ENCODE results near the gene ZNF518B. TPM values are rescaled to one million over a fixed set of nuclear protein-coding genes. Genes with fewer than 3 reads are reported as not detected.

ZNF518B gene
- polyA plus RNA-seq, 1 donor from 2014 or later = 38.2 TPM

DNA sequence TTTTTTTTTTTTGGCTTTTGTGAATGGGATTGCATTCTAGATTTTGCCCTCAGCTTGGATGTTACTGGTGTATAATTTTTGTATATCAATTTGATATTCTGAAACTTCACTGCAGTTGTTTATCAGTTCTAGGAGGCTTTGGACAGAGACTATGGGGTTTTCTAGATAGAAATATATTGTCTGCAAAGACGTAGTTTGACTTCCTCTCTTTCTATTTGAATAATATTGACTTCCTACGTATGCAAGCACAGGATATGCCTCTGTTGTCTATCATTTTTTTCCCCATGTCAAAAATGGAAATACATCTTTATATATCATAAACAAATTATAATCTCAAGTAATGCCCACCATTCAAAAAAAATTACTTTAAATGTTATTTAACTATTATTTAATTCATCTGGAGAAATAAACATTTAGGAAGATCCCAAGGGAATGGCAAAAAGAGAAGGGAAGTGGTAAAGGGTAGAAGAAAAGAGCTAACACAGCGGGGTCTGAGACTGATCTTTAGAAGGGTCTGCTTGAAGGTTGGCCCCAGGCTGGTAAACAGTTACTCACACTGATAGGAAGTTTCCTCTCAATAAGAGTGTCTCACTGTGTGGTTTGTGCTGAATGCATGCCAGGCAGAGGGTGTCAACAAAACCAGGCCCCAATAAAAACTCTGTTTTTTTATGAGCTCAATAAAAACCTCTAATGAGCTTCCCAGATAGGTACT lies 35.7 kb downstream of the ZNF518B start:
- H3K27ac ChIP-seq (ENCODE audit: low read length) = no peak overlapping the region
- H3K9me3 ChIP-seq (ENCODE audit: low read length) = no peaks in the 10 kb centered on the region
- H3K4me3 ChIP-seq (ENCODE audit: low read length) = no peak overlapping the region
- H2AFZ ChIP-seq (ENCODE audit: low read depth, low read length) = no peak overlapping the region
- H3K36me3 ChIP-seq (ENCODE audit: insufficient read depth, low read length) = no peaks in the 10 kb centered on the region
- H3K9ac ChIP-seq (ENCODE audit: low read length) = no peak overlapping the region
- no peaks in the 10 kb centered on the region for H4K20me1 ChIP-seq (ENCODE audit: insufficient read depth)
- H3K4me2 ChIP-seq (ENCODE audit: low read length) = no peak overlapping the region
- H3K9me2 ChIP-seq (ENCODE audit: insufficient read depth, low read length) = no peaks in the 10 kb centered on the region
- H3F3A ChIP-seq (ENCODE audit: insufficient read depth, low read length, poor library complexity, severe bottlenecking) = no peaks in the 10 kb centered on the region
- no peak for TF ChIP-seq EP300 (conservative IDR thresholded peaks at IDR 0.05; ENCODE audit: poor library complexity, severe bottlenecking)
- TF ChIP-seq RAD21 (conservative IDR thresholded peaks at IDR 0.05) = no peak
- no peaks in the 10 kb centered on the region for H3K27me3 ChIP-seq (ENCODE audit: insufficient read depth, low read depth, low read length)
- no peaks in the 10 kb centered on the region for H3K79me2 ChIP-seq (replicated peaks; ENCODE audit: insufficient read depth, low read length)

DNA sequence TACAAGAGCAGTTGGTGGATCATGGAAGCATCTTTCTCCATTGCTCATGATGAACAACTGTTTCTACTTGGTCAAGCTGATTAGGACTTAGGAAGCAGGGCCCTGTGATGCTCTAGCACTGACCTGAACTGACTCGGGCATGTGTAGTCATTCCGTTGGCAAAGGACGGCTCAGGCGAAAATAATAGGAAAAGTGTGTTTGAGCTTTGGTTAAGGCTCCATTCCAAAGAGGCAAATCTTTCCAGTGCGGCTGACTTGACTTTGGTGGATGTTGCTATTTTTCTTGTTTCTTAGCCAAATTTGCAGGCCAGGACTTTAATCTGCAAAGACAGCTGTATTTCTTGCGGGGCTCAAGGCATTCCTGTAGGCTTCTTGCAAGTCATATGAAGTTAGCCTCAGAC lies 39.5 kb downstream of the ZNF518B start:
- Histone ChIP-seq H3K79me2 (replicated peaks; ENCODE audit: insufficient read depth, low read length) (no peaks in the 10 kb centered on the region), H3K9ac (ENCODE audit: low read length) (no peak overlapping the region), H3K4me3 (ENCODE audit: low read length) (no peak overlapping the region), H3F3A (ENCODE audit: insufficient read depth, low read length, poor library complexity, severe bottlenecking) (no peaks in the 10 kb centered on the region), H2AFZ (ENCODE audit: low read depth, low read length) (no peak overlapping the region), H3K27ac (ENCODE audit: low read length) (no peak overlapping the region), H3K9me2 (ENCODE audit: insufficient read depth, low read length) (no peaks in the 10 kb centered on the region), H3K9me3 (ENCODE audit: low read length) (no peaks in the 10 kb centered on the region), H3K27me3 (ENCODE audit: insufficient read depth, low read depth, low read length) (no peaks in the 10 kb centered on the region), H4K20me1 (ENCODE audit: insufficient read depth) (no peaks in the 10 kb centered on the region), H3K36me3 (ENCODE audit: insufficient read depth, low read length) (no peaks in the 10 kb centered on the region), H3K4me2 (ENCODE audit: low read length) (no peak overlapping the region)
- no peak for TF ChIP-seq MXI1 (conservative IDR thresholded peaks at IDR 0.05; ENCODE audit: poor library complexity, severe bottlenecking)
- no peak for TF ChIP-seq EP300 (conservative IDR thresholded peaks at IDR 0.05; ENCODE audit: poor library complexity, severe bottlenecking)
- TF ChIP-seq, protein P1, sequence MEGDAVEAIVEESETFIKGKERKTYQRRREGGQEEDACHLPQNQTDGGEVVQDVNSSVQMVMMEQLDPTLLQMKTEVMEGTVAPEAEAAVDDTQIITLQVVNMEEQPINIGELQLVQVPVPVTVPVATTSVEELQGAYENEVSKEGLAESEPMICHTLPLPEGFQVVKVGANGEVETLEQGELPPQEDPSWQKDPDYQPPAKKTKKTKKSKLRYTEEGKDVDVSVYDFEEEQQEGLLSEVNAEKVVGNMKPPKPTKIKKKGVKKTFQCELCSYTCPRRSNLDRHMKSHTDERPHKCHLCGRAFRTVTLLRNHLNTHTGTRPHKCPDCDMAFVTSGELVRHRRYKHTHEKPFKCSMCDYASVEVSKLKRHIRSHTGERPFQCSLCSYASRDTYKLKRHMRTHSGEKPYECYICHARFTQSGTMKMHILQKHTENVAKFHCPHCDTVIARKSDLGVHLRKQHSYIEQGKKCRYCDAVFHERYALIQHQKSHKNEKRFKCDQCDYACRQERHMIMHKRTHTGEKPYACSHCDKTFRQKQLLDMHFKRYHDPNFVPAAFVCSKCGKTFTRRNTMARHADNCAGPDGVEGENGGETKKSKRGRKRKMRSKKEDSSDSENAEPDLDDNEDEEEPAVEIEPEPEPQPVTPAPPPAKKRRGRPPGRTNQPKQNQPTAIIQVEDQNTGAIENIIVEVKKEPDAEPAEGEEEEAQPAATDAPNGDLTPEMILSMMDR (IDR thresholded peaks at IDR 0.05; ENCODE audit: poor library complexity, severe bottlenecking) = no peak
- TF ChIP-seq, protein P2, sequence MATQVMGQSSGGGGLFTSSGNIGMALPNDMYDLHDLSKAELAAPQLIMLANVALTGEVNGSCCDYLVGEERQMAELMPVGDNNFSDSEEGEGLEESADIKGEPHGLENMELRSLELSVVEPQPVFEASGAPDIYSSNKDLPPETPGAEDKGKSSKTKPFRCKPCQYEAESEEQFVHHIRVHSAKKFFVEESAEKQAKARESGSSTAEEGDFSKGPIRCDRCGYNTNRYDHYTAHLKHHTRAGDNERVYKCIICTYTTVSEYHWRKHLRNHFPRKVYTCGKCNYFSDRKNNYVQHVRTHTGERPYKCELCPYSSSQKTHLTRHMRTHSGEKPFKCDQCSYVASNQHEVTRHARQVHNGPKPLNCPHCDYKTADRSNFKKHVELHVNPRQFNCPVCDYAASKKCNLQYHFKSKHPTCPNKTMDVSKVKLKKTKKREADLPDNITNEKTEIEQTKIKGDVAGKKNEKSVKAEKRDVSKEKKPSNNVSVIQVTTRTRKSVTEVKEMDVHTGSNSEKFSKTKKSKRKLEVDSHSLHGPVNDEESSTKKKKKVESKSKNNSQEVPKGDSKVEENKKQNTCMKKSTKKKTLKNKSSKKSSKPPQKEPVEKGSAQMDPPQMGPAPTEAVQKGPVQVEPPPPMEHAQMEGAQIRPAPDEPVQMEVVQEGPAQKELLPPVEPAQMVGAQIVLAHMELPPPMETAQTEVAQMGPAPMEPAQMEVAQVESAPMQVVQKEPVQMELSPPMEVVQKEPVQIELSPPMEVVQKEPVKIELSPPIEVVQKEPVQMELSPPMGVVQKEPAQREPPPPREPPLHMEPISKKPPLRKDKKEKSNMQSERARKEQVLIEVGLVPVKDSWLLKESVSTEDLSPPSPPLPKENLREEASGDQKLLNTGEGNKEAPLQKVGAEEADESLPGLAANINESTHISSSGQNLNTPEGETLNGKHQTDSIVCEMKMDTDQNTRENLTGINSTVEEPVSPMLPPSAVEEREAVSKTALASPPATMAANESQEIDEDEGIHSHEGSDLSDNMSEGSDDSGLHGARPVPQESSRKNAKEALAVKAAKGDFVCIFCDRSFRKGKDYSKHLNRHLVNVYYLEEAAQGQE (IDR thresholded peaks at IDR 0.05; ENCODE audit: borderline replicate concordance) = no peak
- TF ChIP-seq SMC3 (conservative IDR thresholded peaks at IDR 0.05; ENCODE audit: poor library complexity) = no peak
- no peak for TF ChIP-seq TAF1 (IDR thresholded peaks at IDR 0.05; ENCODE audit: low read depth)
- no peak for TF ChIP-seq EZH2 (IDR thresholded peaks at IDR 0.05; ENCODE audit: borderline replicate concordance, insufficient read depth, low read length, poor library complexity, severe bottlenecking)
- TF ChIP-seq RAD21 (conservative IDR thresholded peaks at IDR 0.05) = no peak
- no peak for TF ChIP-seq POLR2AphosphoS5 (IDR thresholded peaks at IDR 0.05)
